Retinal pigment epithelial cell (primary cell): ENCODE measurements around the gene ABCA3.

ENCODE experiments used
- DNase-seq: peaks from one replicate; pipeline ENCODE4 v3.0.0-alpha.2; 2010; ENCODE audit warnings: low read depth
- H3K4me3 ChIP-seq: 2 replicates; pipeline ENCODE4 v1.5.1; 2011; ENCODE audit warnings: mild to moderate bottlenecking, low read length, control low read depth, moderate library complexity
- CTCF ChIP-seq: conservative IDR thresholded peaks from 2 replicates; pipeline ENCODE4 v1.5.1; 2011; ENCODE audit warnings: low read depth, low read length, control low read depth, inconsistent platforms

ABCA3 gene

GRCh38 chr16:2295056-2295798 is 45.3 kb downstream of the ABCA3 start:
- no peak overlapping the region for H3K4me3 ChIP-seq
- TF ChIP-seq CTCF, result no peak
- DNase-seq, result no peak

GRCh38 chr16:2292221-2292620 is 48.3 kb downstream of the ABCA3 start:
- TF ChIP-seq CTCF, result no peak
- DNase-seq, result no peak
- H3K4me3 ChIP-seq, result no peak overlapping the region

GRCh38 chr16:2289282-2289681 is 51.2 kb downstream of the ABCA3 start:
- H3K4me3 ChIP-seq, result no peak overlapping the region
- TF ChIP-seq CTCF, result no peak
- DNase-seq, result no peak

GRCh38 chr16:2288726-2289125 is 51.8 kb downstream of the ABCA3 start:
- no peak for TF ChIP-seq CTCF
- DNase-seq, result no peak
- H3K4me3 ChIP-seq, result no peak overlapping the region

- DNase-seq, result no peak
- H3K4me3 ChIP-seq, result no peak overlapping the region
- TF ChIP-seq CTCF, result no peak
Measured at GRCh38 chr16:2287916-2288547, 52.5 kb downstream of the ABCA3 start.

GRCh38 chr16:2286550-2286949 is 54.0 kb downstream of the ABCA3 start:
- TF ChIP-seq CTCF, result no peak
- DNase-seq, result no peak
- H3K4me3 ChIP-seq, result no peak overlapping the region

GRCh38 chr16:2285731-2286191 is 54.8 kb downstream of the ABCA3 start:
- TF ChIP-seq CTCF, result no peak
- DNase-seq, result no peak
- H3K4me3 ChIP-seq, result no peak overlapping the region
